GM23248 (cell line): Measurements from ENCODE around the gene CCNA1. TPM values are rescaled to one million over a fixed set of nuclear protein-coding genes. Genes with fewer than 3 reads are reported as not detected.

ENCODE experiments used
- DNase-seq: peaks from one replicate; pipeline ENCODE4 v3.0.0-alpha.2; 2015
- H2AFZ ChIP-seq: fragments of 200-600 bp; sonication (generic); 2 replicates; pipeline ENCODE4 v1.6.1; 2016; ENCODE audit warnings: antibody characterized with exemption
- H3F3A ChIP-seq: fragments of 200-600 bp; sonication (generic); 2 replicates; pipeline ENCODE4 v1.6.1; 2016; ENCODE audit warnings: mild to moderate bottlenecking, antibody characterized with exemption, mixed run types; ENCODE audit not compliant: insufficient read depth
- H3K27ac ChIP-seq: fragments of 200-600 bp; sonication (generic); 2 replicates; pipeline ENCODE4 v1.5.1; 2016; ENCODE audit warnings: mild to moderate bottlenecking
- H3K27me3 ChIP-seq: fragments of 200-600 bp; sonication (generic); replicated peaks from 2 replicates; pipeline ENCODE4 v1.6.1; 2016; ENCODE audit warnings: mild to moderate bottlenecking; ENCODE audit not compliant: insufficient read depth
- H3K36me3 ChIP-seq: fragments of 200-600 bp; sonication (generic); 2 replicates; pipeline ENCODE4 v1.6.1; 2016; ENCODE audit warnings: low read depth, mild to moderate bottlenecking
- H3K4me1 ChIP-seq: fragments of 200-600 bp; sonication (generic); 2 replicates; pipeline ENCODE4 v1.6.1; 2016; ENCODE audit warnings: mild to moderate bottlenecking; ENCODE audit not compliant: insufficient read depth
- H3K4me2 ChIP-seq: fragments of 200-600 bp; sonication (generic); one replicate; pipeline ENCODE4 v1.6.1; 2016; ENCODE audit warnings: mild to moderate bottlenecking; ENCODE audit not compliant: unreplicated experiment
- H3K4me3 ChIP-seq: fragments of 200-600 bp; sonication (generic); 2 replicates; pipeline ENCODE4 v1.5.1; 2016; ENCODE audit warnings: mild to moderate bottlenecking
- H3K79me2 ChIP-seq: fragments of 200-600 bp; sonication (generic); 2 replicates; pipeline ENCODE4 v1.6.1; 2016; ENCODE audit warnings: mild to moderate bottlenecking; ENCODE audit not compliant: insufficient read depth
- H3K9ac ChIP-seq: fragments of 200-600 bp; sonication (generic); 2 replicates; pipeline ENCODE4 v1.6.1; 2016; ENCODE audit warnings: mild to moderate bottlenecking
- H3K9me2 ChIP-seq: fragments of 200-600 bp; sonication (generic); 2 replicates; pipeline ENCODE4 v1.6.1; 2016; ENCODE audit warnings: mixed run types, mild to moderate bottlenecking, moderate library complexity; ENCODE audit not compliant: insufficient read depth
- H3K9me3 ChIP-seq: fragments of 200-600 bp; sonication (generic); one replicate; pipeline ENCODE4 v1.6.1; 2017; ENCODE audit warnings: low read depth
- H4K20me1 ChIP-seq: fragments of 200-600 bp; sonication (generic); 2 replicates; pipeline ENCODE4 v1.6.0; 2016; ENCODE audit not compliant: insufficient read depth
- EZH2 ChIP-seq: fragments of 200-600 bp; sonication (generic); IDR thresholded peaks from 2 replicates; pipeline ENCODE4 v1.6.1; 2018; ENCODE audit warnings: antibody characterized with exemption, mild to moderate bottlenecking; ENCODE audit not compliant: insufficient read depth, poor library complexity, severe bottlenecking
- EZH2phosphoT487 ChIP-seq: fragments of 200-600 bp; sonication (generic); IDR thresholded peaks from 2 replicates; pipeline ENCODE4 v1.6.1; 2018; ENCODE audit warnings: antibody characterized with exemption, moderate library complexity, mild to moderate bottlenecking, low read depth; ENCODE audit not compliant: insufficient read depth
- WGBS, 2 experiments: methylation state at CpG; one replicate each; pipeline ENCODE4 v1.1.6; 2015 to 2017; ENCODE audit warnings: low lambda C conversion rate in 2 of 2, low coverage in 1 of 2; ENCODE audit errors: missing lambda C conversion rate in 2 of 2; 5-methylcytosine and 5-hydroxymethylcytosine counted together
- in situ Hi-C: fragments of 300-500 bp; cut with MboI; formaldehyde crosslinking; loops from 2 replicates; pipeline ENCODE4 v1.15.0; 2020
- polyA plus RNA-seq: library from polyadenylated mRNA; unstranded; fragments of >200 nt; fragmentation: Nextera tagmentation; extraction: Ambion mirVana; gene quantifications from 2 replicates; pipeline ENCODE4 v1.2.1, GENCODE V29; 2016
- total RNA-seq: library from RNA; depleted of rRNA; stranded (reverse); fragments of >200 nt; shearing (Covaris generic); gene quantifications from 2 replicates; pipeline ENCODE4 v1.2.3, GENCODE V29; 2014

CCNA1 gene
- total and polyA plus RNA-seq, 2 experiments from 2014 or later: not detected

GRCh38 chr13:36445891-36446351 lies 13.6 kb downstream of the CCNA1 start:
- in situ Hi-C loops: no loop called here
- no peaks in the 10 kb centered on the region for H3K9me3 ChIP-seq
- H3K27me3 ChIP-seq: peaks cover 15% of the 10 kb centered on the region
- no peak for DNase-seq
- no peaks in the 10 kb centered on the region for H3F3A ChIP-seq
- no peak overlapping the region for H3K9ac ChIP-seq
- H3K9me2 ChIP-seq: no peaks in the 10 kb centered on the region
- no peak overlapping the region for H2AFZ ChIP-seq
- 38 to 71% methylated on average over 2 of the region's 2 CpGs for WGBS, 2 experiments
- H3K4me2 ChIP-seq: no peak overlapping the region
- no peaks in the 10 kb centered on the region for H3K79me2 ChIP-seq
- no peaks in the 10 kb centered on the region for H3K36me3 ChIP-seq
- H3K4me3 ChIP-seq: no peak overlapping the region
- H3K4me1 ChIP-seq: no peaks in the 10 kb centered on the region
- H3K27ac ChIP-seq: no peak overlapping the region
- H4K20me1 ChIP-seq: no peaks in the 10 kb centered on the region
- TF ChIP-seq EZH2 (no peak), EZH2phosphoT487 (no peak)

- no peaks in the 10 kb centered on the region for H3K9me3 ChIP-seq
These were observed 15.2 kb downstream of the CCNA1 start for GRCh38 chr13:36447501-36447900.

GRCh38 chr13:36450534-36450933 lies 18.2 kb downstream of the CCNA1 start:
- no peak overlapping the region for H2AFZ ChIP-seq
- H3K4me2 ChIP-seq: no peak overlapping the region
- H3K27me3 ChIP-seq: peaks cover 20% of the 10 kb centered on the region
- WGBS, 2 experiments: 26 to 34% methylated on average over 3 of the region's 3 CpGs
- no peaks in the 10 kb centered on the region for H3K9me3 ChIP-seq
- H3K27ac ChIP-seq: no peak overlapping the region
- in situ Hi-C loops: no loop called here
- no peaks in the 10 kb centered on the region for H3F3A ChIP-seq
- no peaks in the 10 kb centered on the region for H3K4me1 ChIP-seq
- H3K9me2 ChIP-seq: no peaks in the 10 kb centered on the region
- no peaks in the 10 kb centered on the region for H4K20me1 ChIP-seq
- DNase-seq: no peak
- H3K4me3 ChIP-seq: no peak overlapping the region
- no peak for TF ChIP-seq EZH2
- TF ChIP-seq EZH2phosphoT487: no peak
- H3K36me3 ChIP-seq: no peaks in the 10 kb centered on the region
- no peak overlapping the region for H3K9ac ChIP-seq
- H3K79me2 ChIP-seq: no peaks in the 10 kb centered on the region

More at GRCh38 chr13:36447501-36447900, 15.2 kb downstream of the CCNA1 start:
- H3K27me3 ChIP-seq: peaks cover 15% of the 10 kb centered on the region
- TF ChIP-seq EZH2 (no peak), EZH2phosphoT487 (no peak)
- no peaks in the 10 kb centered on the region for H4K20me1 ChIP-seq
- H3K9ac ChIP-seq: no peak overlapping the region
- peak; percentile 10 for DNase-seq
- no peaks in the 10 kb centered on the region for H3K36me3 ChIP-seq
- H3K4me2 ChIP-seq: no peak overlapping the region
- no peaks in the 10 kb centered on the region for H3F3A ChIP-seq
- no peaks in the 10 kb centered on the region for H3K9me2 ChIP-seq
- no peak overlapping the region for H3K4me3 ChIP-seq
- H2AFZ ChIP-seq: no peak overlapping the region
- in situ Hi-C loops: no loop called here
- H3K27ac ChIP-seq: no peak overlapping the region
- 48 to 50% methylated on average over 7 of the region's 7 CpGs for WGBS, 2 experiments
- H3K79me2 ChIP-seq: no peaks in the 10 kb centered on the region
- H3K4me1 ChIP-seq: no peaks in the 10 kb centered on the region

GRCh38 chr13:36453516-36453915 lies 21.2 kb downstream of the CCNA1 start:
- H3K79me2 ChIP-seq: no peaks in the 10 kb centered on the region
- H3K4me3 ChIP-seq: no peak overlapping the region
- TF ChIP-seq EZH2 (no peak), EZH2phosphoT487 (no peak)
- H3K4me1 ChIP-seq: no peaks in the 10 kb centered on the region
- no peaks in the 10 kb centered on the region for H3K9me3 ChIP-seq
- H2AFZ ChIP-seq: no peak overlapping the region
- H3K9me2 ChIP-seq: no peaks in the 10 kb centered on the region
- no peaks in the 10 kb centered on the region for H4K20me1 ChIP-seq
- no peaks in the 10 kb centered on the region for H3F3A ChIP-seq
- peaks cover 12% of the 10 kb centered on the region; the same call in 1 of the 2 replicates for H3K27me3 ChIP-seq
- no peak overlapping the region for H3K27ac ChIP-seq
- no peak overlapping the region for H3K9ac ChIP-seq
- 48 to 51% methylated on average over 5 of the region's 5 CpGs for WGBS, 2 experiments
- peak; percentile 9 for DNase-seq
- no peaks in the 10 kb centered on the region for H3K36me3 ChIP-seq
- in situ Hi-C loops: no loop called here
- no peak overlapping the region for H3K4me2 ChIP-seq

- Histone ChIP-seq H3K9ac (no peak overlapping the region), H2AFZ (no peak overlapping the region), H3K27ac (no peak overlapping the region), H3K4me2 (no peak overlapping the region), H3K79me2 (no peaks in the 10 kb centered on the region), H3F3A (no peaks in the 10 kb centered on the region), H3K4me1 (no peaks in the 10 kb centered on the region), H3K9me2 (no peaks in the 10 kb centered on the region), H3K4me3 (no peak overlapping the region), H3K9me3 (no peaks in the 10 kb centered on the region), H4K20me1 (no peaks in the 10 kb centered on the region), H3K36me3 (no peaks in the 10 kb centered on the region), H3K27me3 (peaks cover 10% of the 10 kb centered on the region; the same call in 1 of the 2 replicates)
- no peak for DNase-seq
- TF ChIP-seq EZH2phosphoT487: no peak
- no peak for TF ChIP-seq EZH2
- in situ Hi-C loops: no loop called here
- 55 to 63% methylated on average over 1 of the region's 1 CpG for WGBS, 2 experiments
These were observed 21.8 kb downstream of the CCNA1 start for GRCh38 chr13:36454121-36454520.
